Mesothelial cell of epicardium (in vitro differentiated cells): ENCODE data around the gene CTAGE1. TPM values are rescaled to one million over a fixed set of nuclear protein-coding genes. Genes with fewer than 3 reads are reported as not detected.
A peak's percentile ranks its signal among the peaks of the same experiment; 100 is the strongest.

ENCODE experiments used
- DNase-seq, 2 experiments: peaks; one replicate each; pipeline ENCODE4 v3.0.0; 2021; ENCODE audit warnings: low spot score in 2 of 2; ENCODE audit not compliant: unreplicated experiment in 2 of 2
- H3K27ac Mint-ChIP-seq: 2 replicates; pipeline ENCODE4 v1.8.0; 2021; ENCODE audit warnings: mixed read lengths
- H3K27me3 Mint-ChIP-seq: 2 replicates; pipeline ENCODE4 v1.8.0; 2021; ENCODE audit warnings: low read depth, mixed read lengths
- H3K36me3 Mint-ChIP-seq: 2 replicates; pipeline ENCODE4 v1.8.0; 2021; ENCODE audit warnings: mixed read lengths
- H3K4me1 Mint-ChIP-seq: 2 replicates; pipeline ENCODE4 v1.8.0; 2021; ENCODE audit warnings: mixed read lengths
- H3K4me3 Mint-ChIP-seq: 2 replicates; pipeline ENCODE4 v1.8.0; 2021; ENCODE audit warnings: mild to moderate bottlenecking, moderate library complexity, mixed read lengths
- H3K9me3 Mint-ChIP-seq: 2 replicates; pipeline ENCODE4 v1.8.0; 2021; ENCODE audit warnings: mixed read lengths
- total RNA-seq: library from RNA; stranded (reverse); gene quantifications from 3 replicates; pipeline ENCODE4 v1.2.1, GENCODE V29; 2021
- TF ChIP-seq, protein P1 (sequence below): fragments of 200-600 bp; sonication (generic); IDR thresholded peaks from one replicate; pipeline ENCODE4 v1.5.0; 2021; ENCODE audit warnings: antibody characterized with exemption; ENCODE audit not compliant: unreplicated experiment

The CTAGE1 gene
- total RNA-seq, 1 donor from 2014 or later: 0.07 TPM

DNA sequence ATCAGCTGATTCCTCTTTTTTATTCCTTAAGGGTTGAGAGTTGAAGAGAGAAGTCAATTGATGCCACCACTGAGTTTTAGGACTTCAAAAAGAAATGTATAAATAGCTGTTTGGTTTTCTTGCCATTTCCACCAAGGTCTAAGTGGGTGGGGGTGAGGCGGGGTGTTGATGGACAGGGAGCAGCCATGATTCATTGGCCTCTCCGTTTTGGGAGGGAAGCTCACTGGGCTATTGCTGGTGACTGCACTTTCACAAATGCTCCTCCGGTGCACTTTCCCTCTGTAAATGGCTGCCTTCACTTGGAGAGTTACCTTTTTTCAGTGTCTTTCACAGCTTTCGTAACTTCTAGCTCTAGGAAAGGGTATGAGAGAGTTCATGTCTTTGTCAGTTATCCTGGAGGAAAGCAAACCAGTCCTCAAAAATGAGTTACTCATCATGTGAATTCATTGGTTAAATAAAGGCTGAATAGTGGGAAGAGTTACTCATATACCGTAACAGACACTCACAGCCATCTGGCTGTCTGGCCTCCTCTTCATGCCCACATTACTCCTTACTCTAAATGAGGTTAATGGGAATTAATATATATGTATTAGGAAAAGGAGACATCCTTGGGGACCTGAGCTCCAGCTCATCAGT is 17.4 kb upstream of the CTAGE1 start:
- no peak for DNase-seq
- H3K36me3 Mint-ChIP-seq: no peaks in the 10 kb centered on the region
- H3K27ac Mint-ChIP-seq: no peak overlapping the region
- H3K4me3 Mint-ChIP-seq: no peak overlapping the region
- peaks cover 24% of the 10 kb centered on the region for H3K4me1 Mint-ChIP-seq
- TF ChIP-seq, protein P1, sequence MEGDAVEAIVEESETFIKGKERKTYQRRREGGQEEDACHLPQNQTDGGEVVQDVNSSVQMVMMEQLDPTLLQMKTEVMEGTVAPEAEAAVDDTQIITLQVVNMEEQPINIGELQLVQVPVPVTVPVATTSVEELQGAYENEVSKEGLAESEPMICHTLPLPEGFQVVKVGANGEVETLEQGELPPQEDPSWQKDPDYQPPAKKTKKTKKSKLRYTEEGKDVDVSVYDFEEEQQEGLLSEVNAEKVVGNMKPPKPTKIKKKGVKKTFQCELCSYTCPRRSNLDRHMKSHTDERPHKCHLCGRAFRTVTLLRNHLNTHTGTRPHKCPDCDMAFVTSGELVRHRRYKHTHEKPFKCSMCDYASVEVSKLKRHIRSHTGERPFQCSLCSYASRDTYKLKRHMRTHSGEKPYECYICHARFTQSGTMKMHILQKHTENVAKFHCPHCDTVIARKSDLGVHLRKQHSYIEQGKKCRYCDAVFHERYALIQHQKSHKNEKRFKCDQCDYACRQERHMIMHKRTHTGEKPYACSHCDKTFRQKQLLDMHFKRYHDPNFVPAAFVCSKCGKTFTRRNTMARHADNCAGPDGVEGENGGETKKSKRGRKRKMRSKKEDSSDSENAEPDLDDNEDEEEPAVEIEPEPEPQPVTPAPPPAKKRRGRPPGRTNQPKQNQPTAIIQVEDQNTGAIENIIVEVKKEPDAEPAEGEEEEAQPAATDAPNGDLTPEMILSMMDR: no peak
- H3K9me3 Mint-ChIP-seq: peaks cover 6% of the 10 kb centered on the region
- no peaks in the 10 kb centered on the region for H3K27me3 Mint-ChIP-seq

DNA sequence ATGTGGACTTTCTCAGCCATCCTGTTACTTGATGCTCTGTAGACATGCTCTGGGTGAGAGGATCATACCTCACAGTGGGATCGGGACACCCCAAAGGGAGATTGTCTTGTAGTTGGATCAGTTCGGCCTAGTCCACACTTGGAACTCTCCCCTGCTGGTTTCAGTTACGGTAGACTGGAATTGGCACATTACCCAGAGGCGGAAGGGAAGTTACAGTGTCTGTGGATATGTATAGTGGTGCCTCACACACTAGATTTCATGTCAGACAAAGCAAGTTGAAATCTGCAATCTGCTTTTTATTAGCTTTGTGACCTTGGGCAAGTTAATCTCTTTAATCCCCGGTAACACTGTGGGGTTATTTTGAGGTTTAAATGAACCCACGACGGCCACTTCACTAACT is 16.2 kb upstream of the CTAGE1 start:
- no peaks in the 10 kb centered on the region for H3K36me3 Mint-ChIP-seq
- peaks cover 24% of the 10 kb centered on the region for H3K4me1 Mint-ChIP-seq
- H3K27ac Mint-ChIP-seq: peak overlapping the region; percentile 72
- TF ChIP-seq, protein P1: no peak
- peaks cover 6% of the 10 kb centered on the region for H3K9me3 Mint-ChIP-seq
- H3K4me3 Mint-ChIP-seq: no peak overlapping the region
- DNase-seq: no peak
- no peaks in the 10 kb centered on the region for H3K27me3 Mint-ChIP-seq

DNA sequence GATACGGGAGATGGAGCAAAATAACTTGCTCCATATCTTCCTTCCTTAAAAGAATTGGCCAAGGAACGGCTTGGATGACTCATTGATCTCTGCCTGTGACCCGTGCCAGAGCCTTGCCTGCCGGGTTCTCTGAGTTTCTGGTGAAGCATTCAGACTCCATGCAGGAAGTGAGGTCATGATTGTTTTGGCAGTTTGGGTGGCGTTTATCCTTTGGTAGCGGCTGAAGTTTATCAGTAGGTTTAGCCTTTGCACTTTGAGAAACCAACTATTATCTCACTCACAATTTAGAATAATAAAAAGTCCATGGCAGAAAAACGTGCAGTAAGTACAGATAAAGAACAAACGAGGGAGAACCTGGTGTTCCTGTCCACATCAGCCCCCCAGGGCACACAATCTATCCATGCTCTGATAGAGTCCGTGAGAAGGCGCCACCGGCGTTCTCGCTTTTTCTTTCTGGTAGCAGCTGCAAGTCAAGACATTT is 15.0 kb upstream of the CTAGE1 start:
- peak overlapping the region; percentile 49 for H3K27ac Mint-ChIP-seq
- peaks cover 2% of the 10 kb centered on the region for H3K9me3 Mint-ChIP-seq
- peaks cover 31% of the 10 kb centered on the region for H3K4me1 Mint-ChIP-seq
- DNase-seq: no peak
- H3K4me3 Mint-ChIP-seq: peak overlapping the region; percentile 11
- H3K27me3 Mint-ChIP-seq: no peaks in the 10 kb centered on the region
- TF ChIP-seq, protein P1: no peak
- H3K36me3 Mint-ChIP-seq: no peaks in the 10 kb centered on the region

DNA sequence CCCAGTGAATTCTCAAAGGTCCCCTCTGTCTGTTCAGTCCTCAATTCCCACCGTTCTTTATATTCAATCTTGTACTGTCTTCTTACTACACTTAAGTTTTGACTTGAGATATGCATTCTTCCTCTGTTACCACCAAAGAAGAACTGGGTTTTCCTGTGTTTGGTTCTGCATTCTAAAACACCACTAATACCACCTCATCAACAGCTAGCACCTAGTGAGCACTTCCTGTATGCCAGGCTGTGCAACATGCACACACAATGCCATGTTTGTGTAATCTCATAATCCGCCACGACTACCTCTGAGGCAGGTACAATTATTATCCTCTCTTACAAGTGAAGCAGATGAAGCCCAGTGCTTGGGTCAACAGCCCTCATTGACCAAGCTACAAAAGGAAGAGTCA is 11.8 kb upstream of the CTAGE1 start:
- TF ChIP-seq, protein P1: no peak
- Mint-ChIP-seq H3K27me3 (no peaks in the 10 kb centered on the region), H3K27ac (no peak overlapping the region), H3K4me3 (no peak overlapping the region), H3K4me1 (peaks cover 36% of the 10 kb centered on the region), H3K36me3 (no peaks in the 10 kb centered on the region), H3K9me3 (no peaks in the 10 kb centered on the region)
- no peak for DNase-seq

DNA sequence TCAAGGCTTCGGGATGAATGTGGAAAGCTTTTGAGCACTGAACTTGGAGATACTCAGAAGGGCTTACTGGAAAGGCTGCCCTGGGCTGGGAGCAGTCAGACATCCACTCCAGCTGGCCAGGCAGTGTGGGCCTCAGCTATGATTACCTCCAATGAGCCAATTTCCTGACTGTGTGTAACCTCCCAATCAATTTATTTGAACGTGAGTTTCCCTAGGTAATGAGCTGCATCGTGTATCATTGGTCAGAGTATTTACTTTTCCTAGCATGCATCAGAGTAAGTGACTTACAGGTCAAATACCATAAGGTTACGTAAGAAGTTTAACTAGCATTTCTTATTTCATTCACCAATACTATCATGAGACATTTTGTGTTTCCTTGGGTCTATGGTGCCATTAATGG is 11.0 kb upstream of the CTAGE1 start:
- H3K9me3 Mint-ChIP-seq: no peaks in the 10 kb centered on the region

More for the DNA sequence above, 11.0 kb upstream of the CTAGE1 start:
- Mint-ChIP-seq H3K27me3 (no peaks in the 10 kb centered on the region), H3K4me3 (no peak overlapping the region), H3K4me1 (peaks cover 36% of the 10 kb centered on the region), H3K27ac (no peak overlapping the region), H3K36me3 (no peaks in the 10 kb centered on the region)
- TF ChIP-seq, protein P1: no peak
- no peak for DNase-seq
